ENCODE data around the gene TRAF6. TPM values are rescaled to one million over a fixed set of nuclear protein-coding genes. Genes with fewer than 3 reads are reported as not detected.

The TRAF6 gene
- total and polyA plus RNA-seq, 2 experiments from 2014 or later = 4.2 to 10.5 TPM

DNA sequence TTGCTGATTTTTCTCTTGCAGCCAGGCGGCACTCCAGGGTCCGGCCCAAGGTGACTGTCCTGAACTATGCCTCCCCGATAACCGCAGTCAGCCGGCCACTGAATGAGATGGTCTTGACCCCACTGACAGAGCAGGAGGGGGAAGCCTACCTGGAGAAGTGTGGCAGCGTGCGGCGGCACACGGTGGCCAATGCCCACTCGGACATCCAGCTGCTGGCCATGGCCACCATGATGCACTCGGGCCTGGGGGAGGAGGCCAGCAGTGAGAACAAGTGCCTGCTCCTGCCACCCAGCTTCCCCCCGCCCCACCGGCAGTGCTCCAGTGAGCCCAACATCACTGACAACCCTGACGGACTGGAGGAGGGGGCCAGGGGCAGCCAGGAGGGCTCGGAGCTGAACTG is 47.8 kb downstream of the TRAF6 start:
- Histone ChIP-seq H4K20me1 (replicated peaks; ENCODE audit: insufficient read depth) (no peaks in the 10 kb centered on the region), H3K4me3 (no peak overlapping the region), H3F3A (replicated peaks; ENCODE audit: low read depth) (no peaks in the 10 kb centered on the region), H3K36me3 (ENCODE audit: insufficient read depth) (no peaks in the 10 kb centered on the region), H3K4me1 (ENCODE audit: insufficient read depth) (no peaks in the 10 kb centered on the region; the same call in 1 of the 2 replicates), H3K27ac (ENCODE audit: low read depth) (no peak overlapping the region), H3K4me2 (no peak overlapping the region), H3K9me2 (ENCODE audit: insufficient read depth) (no peaks in the 10 kb centered on the region), H3K79me2 (replicated peaks; ENCODE audit: insufficient read depth) (no peaks in the 10 kb centered on the region), H3K27me3 (ENCODE audit: insufficient read depth) (no peaks in the 10 kb centered on the region), H2AFZ (no peak overlapping the region)
- TF ChIP-seq EZH2phosphoT487 (IDR thresholded peaks at IDR 0.05; ENCODE audit: unreplicated experiment) = no peak
- ATAC-seq = no peak
- no peaks in the 10 kb centered on the region for H3K36me3 Mint-ChIP-seq (ENCODE audit: low read depth)
- H3K27ac Mint-ChIP-seq = no peak overlapping the region
- H3K4me1 Mint-ChIP-seq = peaks cover 7% of the 10 kb centered on the region
- no peak overlapping the region for H3K4me3 Mint-ChIP-seq
- H3K9me3 Mint-ChIP-seq = no peaks in the 10 kb centered on the region
- H3K27me3 Mint-ChIP-seq (ENCODE audit: insufficient read depth, low read depth, poor library complexity) = peaks cover 3% of the 10 kb centered on the region
- no peak for DNase-seq (ENCODE audit: low spot score)

DNA sequence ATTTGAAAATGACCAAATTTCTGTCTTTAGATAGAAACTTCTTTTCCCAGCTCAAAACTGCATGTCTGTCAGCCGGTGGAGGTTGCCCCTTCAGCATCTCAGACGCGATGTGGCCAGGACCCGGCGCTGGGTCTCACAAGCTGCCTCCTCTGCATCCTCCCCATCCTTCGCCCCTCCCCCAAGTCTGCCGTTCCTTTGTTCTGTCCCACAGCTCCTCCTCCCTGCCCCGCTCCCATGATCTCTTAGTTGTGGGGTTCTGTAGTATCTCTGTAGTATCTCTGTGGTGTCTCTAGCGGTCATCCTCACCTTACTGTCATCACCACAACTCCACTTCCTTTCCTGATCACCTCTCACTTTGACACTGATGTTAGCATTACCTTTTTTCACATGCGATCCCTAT is 49.9 kb downstream of the TRAF6 start:
- H4K20me1 ChIP-seq (replicated peaks; ENCODE audit: insufficient read depth) = no peaks in the 10 kb centered on the region

More for the DNA sequence above, 49.9 kb downstream of the TRAF6 start:
- DNase-seq (ENCODE audit: low spot score) = peak; percentile 72
- Histone ChIP-seq H3K4me1 (ENCODE audit: insufficient read depth) (peaks cover 3% of the 10 kb centered on the region), H3K4me3 (no peak overlapping the region), H3K27me3 (ENCODE audit: insufficient read depth) (no peaks in the 10 kb centered on the region), H2AFZ (no peak overlapping the region), H3K36me3 (ENCODE audit: insufficient read depth) (no peaks in the 10 kb centered on the region), H3K9me2 (ENCODE audit: insufficient read depth) (no peaks in the 10 kb centered on the region), H3K79me2 (replicated peaks; ENCODE audit: insufficient read depth) (no peaks in the 10 kb centered on the region), H3K27ac (ENCODE audit: low read depth) (no peak overlapping the region), H3F3A (replicated peaks; ENCODE audit: low read depth) (no peaks in the 10 kb centered on the region), H3K4me2 (no peak overlapping the region)
- ATAC-seq = peak; percentile 77
- Mint-ChIP-seq H3K27ac (no peak overlapping the region), H3K9me3 (no peaks in the 10 kb centered on the region), H3K27me3 (ENCODE audit: insufficient read depth, low read depth, poor library complexity) (no peaks in the 10 kb centered on the region), H3K4me1 (peaks cover 17% of the 10 kb centered on the region), H3K36me3 (ENCODE audit: low read depth) (no peaks in the 10 kb centered on the region), H3K4me3 (no peak overlapping the region)
- TF ChIP-seq EZH2 (IDR thresholded peaks at IDR 0.05; ENCODE audit: low read depth, unreplicated experiment) (no peak), NANOG (IDR thresholded peaks at IDR 0.05; ENCODE audit: borderline replicate concordance) (no peak), REST (IDR thresholded peaks at IDR 0.05; ENCODE audit: unreplicated experiment) (no peak), POLR2AphosphoS5 (IDR thresholded peaks at IDR 0.05; ENCODE audit: low read depth) (no peak), CREB1 (CRISPR knock-in tag; IDR thresholded peaks at IDR 0.05; ENCODE audit: low read depth) (no peak), ZNF114 (CRISPR knock-in tag; IDR thresholded peaks at IDR 0.05) (no peak), ETS1 (IDR thresholded peaks at IDR 0.05) (no peak), STAT1 (IDR thresholded peaks at IDR 0.05; ENCODE audit: unreplicated experiment) (no peak), ZNF331 (CRISPR knock-in tag; IDR thresholded peaks at IDR 0.05; ENCODE audit: low read depth) (no peak), EZH2phosphoT487 (IDR thresholded peaks at IDR 0.05; ENCODE audit: unreplicated experiment) (no peak)

All from GM23338 (cell line).